Activated CD8-positive, alpha-beta T cell treated with anti-CD3 and anti-CD28 coated beads for 36 hours (primary cell): ENCODE results near the gene GRK6. TPM values are rescaled to one million over a fixed set of nuclear protein-coding genes. Genes with fewer than 3 reads are reported as not detected.

Source experiments
- ATAC-seq: fragments of 200-7000 bp; cut with Tn5 transposase; one replicate; pipeline ENCODE4 v1.10.0; 2021; ENCODE audit warnings: mild to moderate bottlenecking, moderate library complexity
- CTCF ChIA-PET: fragments of 350-600 bp; sonication (Branson Sonifier 250); formaldehyde crosslinking; loops from one replicate; lab custom pipeline; 2021; ENCODE audit warnings: antibody characterized with exemption; lab: Charles Lee
- POLR2A ChIA-PET: fragments of 350-600 bp; sonication (Branson Sonifier 250); formaldehyde crosslinking; loops from one replicate; lab custom pipeline; 2021; ENCODE audit warnings: antibody characterized with exemption; lab: Charles Lee
- DNase-seq: peaks from one replicate; pipeline ENCODE4 v3.0.0-alpha.2; 2020
- H3K27ac Mint-ChIP-seq: one replicate; pipeline ENCODE4 v1.8.0; 2021; ENCODE audit warnings: mild to moderate bottlenecking, mixed read lengths
- H3K27me3 Mint-ChIP-seq: one replicate; pipeline ENCODE4 v1.8.0; 2021; ENCODE audit warnings: mixed read lengths
- H3K36me3 Mint-ChIP-seq: one replicate; pipeline ENCODE4 v1.8.0; 2021; ENCODE audit warnings: low read depth, mixed read lengths
- H3K4me1 Mint-ChIP-seq: one replicate; pipeline ENCODE4 v1.8.0; 2021; ENCODE audit warnings: low read depth, mixed read lengths
- H3K4me3 Mint-ChIP-seq: one replicate; pipeline ENCODE4 v1.8.0; 2021; ENCODE audit warnings: mild to moderate bottlenecking, moderate library complexity, mixed read lengths
- H3K9me3 Mint-ChIP-seq: one replicate; pipeline ENCODE4 v1.8.0; 2021; ENCODE audit warnings: mixed read lengths
- CTCF ChIP-seq: fragments of 200-600 bp; IDR thresholded peaks from one replicate; pipeline ENCODE4 v1.8.0; 2022; ENCODE audit warnings: antibody characterized with exemption, mild to moderate bottlenecking
- intact Hi-C: fragments of 100-400 bp; cut with micrococcal nuclease; formaldehyde crosslinking; loops from one replicate; pipeline ENCODE4 v1.10.0; 2022
- total RNA-seq, 2 experiments: library from RNA; stranded (reverse); gene quantifications; one replicate each; pipeline ENCODE4 v1.2.3, GENCODE V29; 2021

GRK6 gene
- total RNA-seq, 2 experiments from 2014 or later, result 133 to 137 TPM

GRCh38 chr5:177427211-177427822 lies 841 bp downstream of the GRK6 start:
- no peaks in the 10 kb centered on the region for H3K27me3 Mint-ChIP-seq
- no peak for TF ChIP-seq CTCF
- ChIA-PET CTCF (interaction anchor here (0.8 to 10.5 kb wide), 8 partner anchors 17 to 38 kb away, joined by 3 to 159 read pairs (median 6); partner anchors contain the start of genes F12 and PFN3), POLR2A (interaction anchor here (0.5 to 15.2 kb wide), 24 partner anchors 10 to 124 kb away, joined by 3 to 606 read pairs (median 4); partner anchors contain the start of genes F12, PRELID1, PRR7 and RAB24)
- H3K27ac Mint-ChIP-seq, result peak overlapping the region; percentile 98
- intact Hi-C loops, result no loop called here
- no peak for DNase-seq
- ATAC-seq, result no peak
- no peaks in the 10 kb centered on the region for H3K9me3 Mint-ChIP-seq
- peaks cover 46% of the 10 kb centered on the region for H3K4me1 Mint-ChIP-seq
- H3K4me3 Mint-ChIP-seq, result peak overlapping the region; percentile 97
- peaks cover 52% of the 10 kb centered on the region for H3K36me3 Mint-ChIP-seq

DNA sequence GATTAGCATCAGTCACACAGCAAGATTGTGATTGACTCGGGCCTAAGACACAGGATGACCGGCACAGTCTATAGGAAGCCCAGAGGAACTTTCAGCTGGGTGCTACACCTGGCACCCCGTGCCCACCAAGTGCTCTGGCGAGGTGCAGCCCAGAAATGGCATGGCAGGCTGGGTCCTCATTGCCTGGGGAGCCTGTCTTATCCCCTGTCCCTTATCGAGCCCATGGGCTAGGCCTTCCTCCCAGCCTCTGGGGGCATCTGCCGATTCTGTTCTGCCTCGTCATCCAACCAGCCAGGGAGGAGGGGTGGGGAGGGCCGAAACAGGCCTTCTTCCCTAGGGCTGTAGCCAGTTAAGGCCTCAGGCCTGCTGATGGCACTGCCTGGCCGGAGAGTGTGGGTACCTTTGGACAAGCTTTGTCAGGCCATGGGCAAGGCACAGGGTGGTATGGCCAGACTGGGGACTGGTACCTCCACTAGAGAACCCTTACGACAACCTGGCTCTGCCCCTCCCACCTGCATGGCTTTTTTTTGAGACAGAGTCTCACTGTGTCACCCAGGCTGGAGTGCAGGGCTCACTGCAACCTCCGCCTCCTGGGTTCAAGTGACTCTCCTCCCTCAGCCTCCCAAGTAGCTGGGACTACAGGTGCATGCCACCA lies 1.6 kb downstream of the GRK6 start:
- intact Hi-C loops, result no loop called here
- ChIA-PET CTCF (interaction anchor here (0.6 to 10.5 kb wide), 9 partner anchors 17 to 58 kb away, joined by 3 to 159 read pairs (median 11); partner anchors contain the start of genes F12 and PFN3), POLR2A (interaction anchor here (0.8 to 15.2 kb wide), 19 partner anchors 12 to 116 kb away, joined by 3 to 606 read pairs (median 4); partner anchors contain the start of genes F12, LMAN2 and PRR7)
- no peak for ATAC-seq
- Mint-ChIP-seq H3K27ac (peak overlapping the region; percentile 98), H3K4me1 (peaks cover 50% of the 10 kb centered on the region), H3K4me3 (peak overlapping the region; percentile 97), H3K9me3 (no peaks in the 10 kb centered on the region), H3K36me3 (peaks cover 56% of the 10 kb centered on the region), H3K27me3 (no peaks in the 10 kb centered on the region)
- peak; percentile 70 for DNase-seq
- no peak for TF ChIP-seq CTCF

GRCh38 chr5:177428574-177429217 lies 2.2 kb downstream of the GRK6 start:
- Mint-ChIP-seq H3K4me3 (peak overlapping the region; percentile 97), H3K4me1 (peaks cover 55% of the 10 kb centered on the region), H3K27ac (peak overlapping the region; percentile 98), H3K27me3 (no peaks in the 10 kb centered on the region), H3K9me3 (no peaks in the 10 kb centered on the region), H3K36me3 (peaks cover 61% of the 10 kb centered on the region)
- DNase-seq, result peak; percentile 45
- no peak for TF ChIP-seq CTCF
- intact Hi-C loops, result no loop called here
- ChIA-PET CTCF (interaction anchor here (1.1 to 10.5 kb wide), 9 partner anchors 17 to 72 kb away, joined by 3 to 159 read pairs (median 7); partner anchors contain the start of genes F12 and PFN3), POLR2A (interaction anchor here (0.6 to 15.2 kb wide), 15 partner anchors 12 to 105 kb away, joined by 3 to 606 read pairs (median 4); partner anchors contain the start of genes LMAN2 and PRR7)
- no peak for ATAC-seq

GRCh38 chr5:177429248-177430040 lies 3.0 kb downstream of the GRK6 start:
- H3K36me3 Mint-ChIP-seq, result peaks cover 68% of the 10 kb centered on the region
- intact Hi-C loops, result no loop called here
- H3K4me3 Mint-ChIP-seq, result peak overlapping the region; percentile 97
- CTCF ChIA-PET, result interaction anchor here (1.1 to 10.5 kb wide), 9 partner anchors 16 to 120 kb away, joined by 3 to 159 read pairs (median 11); partner anchors contain the start of genes F12 and PFN3
- peak; percentile 96 for DNase-seq
- H3K27me3 Mint-ChIP-seq, result no peaks in the 10 kb centered on the region
- POLR2A ChIA-PET, result interaction anchor here (0.6 to 15.2 kb wide), 14 partner anchors 14 to 117 kb away, joined by 3 to 606 read pairs (median 4); partner anchors contain the start of genes LMAN2 and PRR7
- peak overlapping the region; percentile 98 for H3K27ac Mint-ChIP-seq
- ATAC-seq, result peak; percentile 42
- peaks cover 59% of the 10 kb centered on the region for H3K4me1 Mint-ChIP-seq
- no peaks in the 10 kb centered on the region for H3K9me3 Mint-ChIP-seq
- TF ChIP-seq CTCF, result no peak
